H9 (cell line): ENCODE measurements around the gene PDE4B. TPM values are rescaled to one million over a fixed set of nuclear protein-coding genes. Genes with fewer than 3 reads are reported as not detected.

Source experiments
- DNase-seq: peaks from one replicate; pipeline ENCODE4 v3.0.0-alpha.2; 2017
- H2AFZ ChIP-seq: one replicate; pipeline ENCODE4 v1.6.1; 2013; ENCODE audit warnings: mild to moderate bottlenecking, low read length, control low read depth, moderate library complexity
- H2AK5ac ChIP-seq: 2 replicates; pipeline ENCODE4 v1.6.1; 2013; ENCODE audit warnings: low read length, control low read depth, mixed read lengths; ENCODE audit not compliant: insufficient read length
- H2BK120ac ChIP-seq: one replicate; pipeline ENCODE4 v1.6.1; 2013; ENCODE audit warnings: low read depth, mild to moderate bottlenecking, low read length, control low read depth, inconsistent platforms; ENCODE audit not compliant: poor library complexity, severe bottlenecking
- H2BK12ac ChIP-seq: 2 replicates; pipeline ENCODE4 v1.6.1; 2013; ENCODE audit warnings: low read length, control low read depth, mixed read lengths, low read depth; ENCODE audit not compliant: insufficient read length
- H2BK15ac ChIP-seq: 2 replicates; pipeline ENCODE4 v1.6.1; 2013; ENCODE audit warnings: low read depth, low read length, control low read depth
- H2BK20ac ChIP-seq: one replicate; pipeline ENCODE4 v1.6.1; 2013; ENCODE audit warnings: low read depth, mild to moderate bottlenecking, low read length, control low read depth, inconsistent platforms; ENCODE audit not compliant: poor library complexity, severe bottlenecking
- H2BK5ac ChIP-seq: 2 replicates; pipeline ENCODE4 v1.6.1; 2013; ENCODE audit warnings: low read length, control low read depth, mixed read lengths; ENCODE audit not compliant: insufficient read length
- H3K14ac ChIP-seq: 2 replicates; pipeline ENCODE4 v1.6.1; 2013; ENCODE audit warnings: low read length, control low read depth; ENCODE audit not compliant: insufficient read depth
- H3K18ac ChIP-seq: 2 replicates; pipeline ENCODE4 v1.6.1; 2013; ENCODE audit warnings: low read depth, mild to moderate bottlenecking, mixed read lengths, low read length, control low read depth; ENCODE audit not compliant: insufficient read length
- H3K23ac ChIP-seq: 2 replicates; pipeline ENCODE4 v1.6.1; 2013; ENCODE audit warnings: low read length, control low read depth, mixed read lengths, low read depth; ENCODE audit not compliant: insufficient read length
- H3K23me2 ChIP-seq: 2 replicates; pipeline ENCODE4 v1.6.1; 2013; ENCODE audit warnings: low read depth, mild to moderate bottlenecking, mixed read lengths, low read length, control low read depth; ENCODE audit not compliant: insufficient read length, poor library complexity, severe bottlenecking
- H3K27ac ChIP-seq: 2 replicates; pipeline ENCODE4 v1.5.1; 2013; ENCODE audit warnings: low read length, control low read depth, mixed read lengths, low read depth; ENCODE audit not compliant: insufficient read length
- H3K27me3 ChIP-seq: 2 replicates; pipeline ENCODE4 v1.6.1; 2013; ENCODE audit warnings: low read length, control low read depth, inconsistent platforms; ENCODE audit not compliant: insufficient read depth
- H3K4ac ChIP-seq: 2 replicates; pipeline ENCODE4 v1.6.1; 2013; ENCODE audit warnings: low read depth, mild to moderate bottlenecking, control low read depth, inconsistent platforms, low read length, moderate library complexity
- H3K4me1 ChIP-seq: 2 replicates; pipeline ENCODE4 v1.6.1; 2013; ENCODE audit warnings: low read length, control low read depth, inconsistent platforms; ENCODE audit not compliant: insufficient read depth
- H3K4me2 ChIP-seq: 2 replicates; pipeline ENCODE4 v1.6.1; 2013; ENCODE audit warnings: low read length, control low read depth, mixed read lengths; ENCODE audit not compliant: insufficient read length, insufficient read depth
- H3K56ac ChIP-seq: 2 replicates; pipeline ENCODE4 v1.6.1; 2013; ENCODE audit warnings: low read depth, mild to moderate bottlenecking, mixed read lengths, low read length, control low read depth; ENCODE audit not compliant: insufficient read length
- H3K79me1 ChIP-seq: 2 replicates; pipeline ENCODE4 v1.6.1; 2013; ENCODE audit warnings: low read depth, mild to moderate bottlenecking, moderate library complexity, low read length, control low read depth, inconsistent platforms; ENCODE audit not compliant: insufficient read depth, poor library complexity, severe bottlenecking
- H3K79me2 ChIP-seq: 2 replicates; pipeline ENCODE4 v1.6.1; 2013; ENCODE audit warnings: low read length, control low read depth, inconsistent platforms; ENCODE audit not compliant: insufficient read depth
- H3K9ac ChIP-seq: 2 replicates; pipeline ENCODE4 v1.6.1; 2013; ENCODE audit warnings: low read length, control low read depth, mixed read lengths; ENCODE audit not compliant: insufficient read length; ENCODE audit errors: extremely low read depth
- H3K9me3 ChIP-seq: one replicate; pipeline ENCODE4 v1.6.1; 2013; ENCODE audit warnings: low read depth, low read length, inconsistent platforms; ENCODE audit not compliant: control insufficient read depth
- H3T11ph ChIP-seq: one replicate; pipeline ENCODE4 v1.6.1; 2013; ENCODE audit warnings: mild to moderate bottlenecking, low read length, control low read depth, inconsistent platforms
- H4K20me1 ChIP-seq: one replicate; pipeline ENCODE4 v1.6.1; 2013; ENCODE audit not compliant: control insufficient read depth, insufficient read length, insufficient read depth
- H4K5ac ChIP-seq: 2 replicates; pipeline ENCODE4 v1.6.1; 2013; ENCODE audit warnings: low read depth, mild to moderate bottlenecking, mixed read lengths, low read length, control low read depth; ENCODE audit not compliant: insufficient read length
- H4K8ac ChIP-seq: replicated peaks from 2 replicates; pipeline ENCODE4 v1.6.1; 2013; ENCODE audit warnings: low read length, control low read depth, mixed read lengths, low read depth; ENCODE audit not compliant: insufficient read length
- H4K91ac ChIP-seq: 2 replicates; pipeline ENCODE4 v1.6.1; 2013; ENCODE audit warnings: low read depth, mild to moderate bottlenecking, moderate library complexity, mixed read lengths, low read length, control low read depth; ENCODE audit not compliant: insufficient read length
- H3K27ac Mint-ChIP-seq, 3 experiments: 2 replicates in 2 of 3; 3 replicates in 1 of 3; pipeline ENCODE4 v1.8.0; 2020 to 2021; ENCODE audit warnings: mixed read lengths in 3 of 3, mild to moderate bottlenecking in 1 of 3, moderate library complexity in 1 of 3
- H3K27me3 Mint-ChIP-seq: 2 replicates; pipeline ENCODE4 v1.8.0; 2021; ENCODE audit warnings: low read depth, mild to moderate bottlenecking, moderate library complexity, mixed read lengths
- H3K36me3 Mint-ChIP-seq, 3 experiments: 2 replicates in 2 of 3; 3 replicates in 1 of 3; pipeline ENCODE4 v1.8.0; 2020 to 2021; ENCODE audit warnings: low read depth in 3 of 3, mixed read lengths in 3 of 3; ENCODE audit not compliant: insufficient read depth in 1 of 3
- H3K4me1 Mint-ChIP-seq, 2 experiments: 2 replicates each; pipeline ENCODE4 v1.8.0; 2020; ENCODE audit warnings: mixed read lengths in 2 of 2
- H3K4me3 Mint-ChIP-seq, 2 experiments: 2 replicates in 1 of 2; 3 replicates in 1 of 2; pipeline ENCODE4 v1.8.0; 2020 to 2021; ENCODE audit warnings: mild to moderate bottlenecking in 2 of 2, mixed read lengths in 2 of 2, moderate library complexity in 1 of 2
- H3K9me3 Mint-ChIP-seq, 2 experiments: 2 replicates in 1 of 2; 3 replicates in 1 of 2; pipeline ENCODE4 v1.8.0; 2020; ENCODE audit warnings: mild to moderate bottlenecking in 2 of 2, mixed read lengths in 2 of 2, moderate library complexity in 1 of 2
- WGBS: extraction: QIAGEN DNeasy Blood & Tissue Kit; methylation state at CpG from one replicate; pipeline ENCODE4 v1.1.7; 2013; ENCODE audit warnings: missing lambda C conversion rate, low lambda C conversion rate, mixed read lengths; ENCODE audit not compliant: insufficient read length; ENCODE audit errors: extremely low coverage; 5-methylcytosine and 5-hydroxymethylcytosine counted together
- total RNA-seq: library from RNA; stranded (reverse); gene quantifications from 2 replicates; pipeline ENCODE4 v1.2.1, GENCODE V29; 2021
- TF ChIP-seq, protein P1 (sequence below): fragments of 200-600 bp; sonication (generic); conservative IDR thresholded peaks from 3 replicates; pipeline ENCODE4 v1.8.0; 2021; ENCODE audit warnings: antibody characterized with exemption, mild to moderate bottlenecking

PDE4B gene
- total RNA-seq, 1 experiment from 2014 or later: 19.8 TPM

DNA sequence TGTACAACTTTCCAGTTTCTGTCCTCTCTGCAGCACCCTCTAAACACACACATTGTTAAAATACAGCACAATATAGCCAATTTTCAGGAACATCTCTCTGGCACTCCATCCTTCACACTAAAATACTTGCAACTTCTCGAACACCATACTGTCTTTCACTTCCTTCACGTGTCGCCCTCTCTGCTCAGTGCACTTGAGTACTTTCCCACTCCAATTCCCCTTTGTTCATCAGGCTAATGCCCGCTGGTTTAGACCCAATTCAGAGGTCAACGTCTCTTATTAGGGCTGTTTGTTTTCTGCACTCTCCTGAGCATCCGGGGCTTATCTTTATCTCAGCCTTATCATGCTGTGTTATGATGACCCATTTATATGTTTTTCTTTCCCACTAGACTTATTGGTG is 503.1 kb downstream of the PDE4B start:
- Histone ChIP-seq H3K23me2 (no peaks in the 10 kb centered on the region), H3K27ac (no peak overlapping the region), H3K4ac (no peak overlapping the region), H4K91ac (no peak overlapping the region), H3K18ac (no peak overlapping the region), H3K56ac (no peak overlapping the region), H4K8ac (no peak overlapping the region), H3T11ph (no peak overlapping the region), H2AFZ (no peak overlapping the region), H2BK5ac (no peak overlapping the region), H3K23ac (no peak overlapping the region), H3K79me1 (no peaks in the 10 kb centered on the region), H3K9ac (no peak overlapping the region), H2BK15ac (no peak overlapping the region), H3K4me2 (no peak overlapping the region), H2BK12ac (no peak overlapping the region), H3K4me1 (no peaks in the 10 kb centered on the region), H2BK20ac (no peak overlapping the region), H3K9me3 (no peaks in the 10 kb centered on the region), H3K79me2 (no peaks in the 10 kb centered on the region), H2BK120ac (no peak overlapping the region), H4K20me1 (no peaks in the 10 kb centered on the region), H3K14ac (no peak overlapping the region), H4K5ac (no peak overlapping the region), H3K27me3 (no peaks in the 10 kb centered on the region), H2AK5ac (no peak overlapping the region)
- H3K27ac Mint-ChIP-seq: no peak overlapping the region
- TF ChIP-seq, protein P1, sequence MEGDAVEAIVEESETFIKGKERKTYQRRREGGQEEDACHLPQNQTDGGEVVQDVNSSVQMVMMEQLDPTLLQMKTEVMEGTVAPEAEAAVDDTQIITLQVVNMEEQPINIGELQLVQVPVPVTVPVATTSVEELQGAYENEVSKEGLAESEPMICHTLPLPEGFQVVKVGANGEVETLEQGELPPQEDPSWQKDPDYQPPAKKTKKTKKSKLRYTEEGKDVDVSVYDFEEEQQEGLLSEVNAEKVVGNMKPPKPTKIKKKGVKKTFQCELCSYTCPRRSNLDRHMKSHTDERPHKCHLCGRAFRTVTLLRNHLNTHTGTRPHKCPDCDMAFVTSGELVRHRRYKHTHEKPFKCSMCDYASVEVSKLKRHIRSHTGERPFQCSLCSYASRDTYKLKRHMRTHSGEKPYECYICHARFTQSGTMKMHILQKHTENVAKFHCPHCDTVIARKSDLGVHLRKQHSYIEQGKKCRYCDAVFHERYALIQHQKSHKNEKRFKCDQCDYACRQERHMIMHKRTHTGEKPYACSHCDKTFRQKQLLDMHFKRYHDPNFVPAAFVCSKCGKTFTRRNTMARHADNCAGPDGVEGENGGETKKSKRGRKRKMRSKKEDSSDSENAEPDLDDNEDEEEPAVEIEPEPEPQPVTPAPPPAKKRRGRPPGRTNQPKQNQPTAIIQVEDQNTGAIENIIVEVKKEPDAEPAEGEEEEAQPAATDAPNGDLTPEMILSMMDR: no peak
- no peaks in the 10 kb centered on the region for H3K36me3 Mint-ChIP-seq
- DNase-seq: no peak
- H3K27me3 Mint-ChIP-seq: no peaks in the 10 kb centered on the region
- WGBS: no CpG with 5 or more reads among the region's 6 CpGs
- no peaks in the 10 kb centered on the region for H3K4me1 Mint-ChIP-seq
- no peak overlapping the region for H3K4me3 Mint-ChIP-seq
- H3K9me3 Mint-ChIP-seq: no peaks in the 10 kb centered on the region
